Rectal smooth muscle tissue (tissue), 1 donor: ENCODE data around the gene RAP1GAP.

ENCODE experiments used
- H3K27ac ChIP-seq: one replicate; pipeline ENCODE4 v1.7.0; 2013; ENCODE audit warnings: low read depth, low read length, inconsistent platforms
- H3K27me3 ChIP-seq: one replicate; pipeline ENCODE4 v1.7.0; 2013; ENCODE audit warnings: low read length; ENCODE audit not compliant: control insufficient read depth, insufficient read depth
- H3K36me3 ChIP-seq: one replicate; pipeline ENCODE4 v1.7.0; 2013; ENCODE audit warnings: low read length; ENCODE audit not compliant: control insufficient read depth, insufficient read depth
- H3K4me1 ChIP-seq: one replicate; pipeline ENCODE4 v1.7.0; 2013; ENCODE audit warnings: low read length; ENCODE audit not compliant: control insufficient read depth, insufficient read depth
- H3K4me3 ChIP-seq: one replicate; pipeline ENCODE4 v1.7.0; 2013; ENCODE audit warnings: low read length
- H3K9ac ChIP-seq: one replicate; pipeline ENCODE4 v1.7.0; 2013; ENCODE audit warnings: low read length

Gene RAP1GAP

GRCh38 chr1:21614419-21615115 lies 54.6 kb downstream of the RAP1GAP start:
- H3K9ac ChIP-seq: no peak overlapping the region
- H3K4me3 ChIP-seq: no peak overlapping the region
- no peaks in the 10 kb centered on the region for H3K27me3 ChIP-seq
- no peaks in the 10 kb centered on the region for H3K4me1 ChIP-seq
- H3K36me3 ChIP-seq: no peaks in the 10 kb centered on the region
- H3K27ac ChIP-seq: no peak overlapping the region

DNA sequence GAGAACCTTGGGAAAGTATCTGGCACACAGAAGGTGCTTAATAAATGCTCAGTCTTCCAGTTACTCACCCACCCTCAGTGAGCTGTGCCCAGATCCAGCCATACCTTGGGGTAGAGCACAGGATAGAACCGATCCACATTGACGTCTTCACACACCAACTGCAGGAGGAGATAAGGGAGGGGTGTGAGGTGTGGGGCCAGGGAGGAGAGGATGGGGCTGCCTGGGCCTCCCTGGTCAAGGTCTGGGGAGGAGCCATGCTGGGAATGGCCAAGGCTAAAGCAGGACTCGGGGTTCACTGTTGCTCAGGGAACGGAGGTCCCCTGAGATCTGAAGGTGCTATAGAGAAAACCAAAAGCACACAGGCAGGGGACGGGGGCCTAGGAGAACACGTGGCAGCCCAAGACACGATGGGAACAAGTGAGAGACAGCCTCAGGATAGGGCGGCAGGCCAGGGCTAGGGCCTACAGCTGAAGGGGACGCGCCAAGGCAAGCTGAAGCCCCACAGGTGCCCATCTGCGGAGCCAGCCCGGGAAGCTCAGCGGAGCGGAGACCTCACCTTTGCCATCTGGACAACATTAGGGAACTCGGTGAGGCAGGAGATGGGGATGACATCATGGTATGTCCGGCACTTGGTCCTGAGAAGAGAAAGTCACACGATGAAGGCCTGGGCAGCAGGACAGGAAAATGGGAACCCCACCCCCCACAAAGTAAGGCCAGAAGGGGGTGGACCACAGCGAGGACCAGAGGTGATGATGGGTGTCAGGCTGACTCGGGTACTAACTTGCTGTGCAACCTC lies 55.9 kb downstream of the RAP1GAP start:
- H3K9ac ChIP-seq: no peak overlapping the region
- H3K4me1 ChIP-seq: no peaks in the 10 kb centered on the region
- H3K36me3 ChIP-seq: no peaks in the 10 kb centered on the region
- no peaks in the 10 kb centered on the region for H3K27me3 ChIP-seq
- H3K4me3 ChIP-seq: no peak overlapping the region
- no peak overlapping the region for H3K27ac ChIP-seq

GRCh38 chr1:21612057-21612456 lies 57.1 kb downstream of the RAP1GAP start:
- Histone ChIP-seq H3K4me1 (no peaks in the 10 kb centered on the region), H3K4me3 (no peak overlapping the region), H3K9ac (no peak overlapping the region), H3K27ac (no peak overlapping the region), H3K36me3 (no peaks in the 10 kb centered on the region), H3K27me3 (no peaks in the 10 kb centered on the region)

DNA sequence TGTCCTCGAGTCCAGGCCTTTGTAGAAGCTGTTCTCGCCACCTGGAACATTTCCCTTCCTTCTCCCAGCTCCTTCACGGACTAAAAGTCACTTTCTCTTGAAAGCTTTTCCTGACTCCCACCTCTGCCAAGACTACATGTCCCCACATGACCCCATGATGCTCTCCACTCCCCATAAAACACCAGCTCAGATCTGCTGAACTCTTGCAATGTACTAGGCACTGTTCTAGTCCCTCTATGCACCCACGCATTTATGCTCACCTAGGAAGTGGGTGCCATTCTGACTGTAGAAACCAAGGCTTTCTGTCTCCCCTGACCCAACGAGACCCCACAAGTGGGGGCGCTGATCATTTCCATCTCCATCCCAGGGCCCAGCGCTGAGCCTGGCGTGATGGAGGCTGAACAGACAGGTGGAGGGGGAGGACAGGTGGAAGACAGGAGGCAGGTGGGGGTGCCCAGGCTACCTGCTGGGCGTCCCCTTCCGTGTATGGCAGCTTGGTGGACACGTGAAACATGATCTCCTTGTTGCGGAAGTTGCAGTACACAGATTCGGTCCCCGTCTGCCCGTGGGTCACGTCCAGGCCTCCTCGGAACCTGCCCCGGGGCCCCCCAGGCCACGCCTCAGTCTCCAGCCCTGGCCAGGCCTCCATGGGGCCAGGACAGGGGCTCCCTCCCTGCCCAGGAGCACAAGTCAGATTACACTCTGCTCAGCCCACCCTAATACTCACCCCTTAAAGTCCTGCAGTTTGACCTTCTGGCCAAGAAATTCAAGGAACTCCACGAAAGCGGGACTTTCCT lies 58.0 kb downstream of the RAP1GAP start:
- Histone ChIP-seq H3K36me3 (no peaks in the 10 kb centered on the region), H3K4me3 (no peak overlapping the region), H3K27me3 (no peaks in the 10 kb centered on the region), H3K27ac (no peak overlapping the region), H3K9ac (no peak overlapping the region), H3K4me1 (no peaks in the 10 kb centered on the region)

DNA sequence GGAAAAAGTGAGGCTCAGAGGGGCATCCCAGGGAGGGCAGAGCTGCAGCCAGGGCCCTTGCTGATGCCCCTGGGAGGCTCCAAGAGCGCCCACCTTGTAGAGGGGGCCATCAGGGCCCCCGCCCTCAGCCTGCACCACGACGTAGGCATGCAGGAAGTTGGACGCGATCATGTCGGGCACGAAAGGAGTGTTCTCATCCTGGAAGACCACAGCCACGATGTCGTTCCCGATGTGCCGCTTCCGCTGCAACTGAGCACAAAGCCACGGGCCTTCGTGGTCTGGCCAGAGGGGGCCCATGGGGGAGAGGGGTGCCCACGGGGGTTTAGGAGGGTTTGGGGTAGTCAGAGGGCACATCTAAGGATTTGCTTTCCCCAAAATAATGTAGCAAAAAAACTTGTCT lies 59.1 kb downstream of the RAP1GAP start:
- Histone ChIP-seq H3K27me3 (no peaks in the 10 kb centered on the region), H3K27ac (no peak overlapping the region), H3K4me3 (no peak overlapping the region), H3K4me1 (no peaks in the 10 kb centered on the region), H3K36me3 (no peaks in the 10 kb centered on the region), H3K9ac (no peak overlapping the region)

DNA sequence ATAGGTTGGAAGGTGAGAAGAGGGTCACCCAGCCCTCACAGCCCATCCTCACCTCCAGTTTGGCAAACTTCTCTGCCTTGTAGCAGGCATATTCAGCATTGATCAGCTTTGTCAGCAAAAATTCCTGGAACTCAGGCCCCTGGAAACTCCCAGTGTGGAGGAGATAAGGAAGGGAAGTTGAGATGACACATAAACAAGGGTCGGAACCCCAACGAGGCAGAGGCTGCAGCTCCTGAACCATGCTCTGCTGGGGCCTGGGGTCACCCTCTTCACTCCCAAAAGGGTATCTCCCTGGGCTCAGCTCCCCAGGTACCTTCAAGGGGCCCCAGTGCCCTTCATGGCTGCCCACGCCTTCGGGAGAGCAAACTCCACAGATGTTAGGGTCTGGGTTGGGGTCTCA lies 60.4 kb downstream of the RAP1GAP start:
- Histone ChIP-seq H3K27me3 (no peaks in the 10 kb centered on the region), H3K4me3 (no peak overlapping the region), H3K27ac (no peak overlapping the region), H3K9ac (no peak overlapping the region), H3K36me3 (no peaks in the 10 kb centered on the region), H3K4me1 (no peaks in the 10 kb centered on the region)

DNA sequence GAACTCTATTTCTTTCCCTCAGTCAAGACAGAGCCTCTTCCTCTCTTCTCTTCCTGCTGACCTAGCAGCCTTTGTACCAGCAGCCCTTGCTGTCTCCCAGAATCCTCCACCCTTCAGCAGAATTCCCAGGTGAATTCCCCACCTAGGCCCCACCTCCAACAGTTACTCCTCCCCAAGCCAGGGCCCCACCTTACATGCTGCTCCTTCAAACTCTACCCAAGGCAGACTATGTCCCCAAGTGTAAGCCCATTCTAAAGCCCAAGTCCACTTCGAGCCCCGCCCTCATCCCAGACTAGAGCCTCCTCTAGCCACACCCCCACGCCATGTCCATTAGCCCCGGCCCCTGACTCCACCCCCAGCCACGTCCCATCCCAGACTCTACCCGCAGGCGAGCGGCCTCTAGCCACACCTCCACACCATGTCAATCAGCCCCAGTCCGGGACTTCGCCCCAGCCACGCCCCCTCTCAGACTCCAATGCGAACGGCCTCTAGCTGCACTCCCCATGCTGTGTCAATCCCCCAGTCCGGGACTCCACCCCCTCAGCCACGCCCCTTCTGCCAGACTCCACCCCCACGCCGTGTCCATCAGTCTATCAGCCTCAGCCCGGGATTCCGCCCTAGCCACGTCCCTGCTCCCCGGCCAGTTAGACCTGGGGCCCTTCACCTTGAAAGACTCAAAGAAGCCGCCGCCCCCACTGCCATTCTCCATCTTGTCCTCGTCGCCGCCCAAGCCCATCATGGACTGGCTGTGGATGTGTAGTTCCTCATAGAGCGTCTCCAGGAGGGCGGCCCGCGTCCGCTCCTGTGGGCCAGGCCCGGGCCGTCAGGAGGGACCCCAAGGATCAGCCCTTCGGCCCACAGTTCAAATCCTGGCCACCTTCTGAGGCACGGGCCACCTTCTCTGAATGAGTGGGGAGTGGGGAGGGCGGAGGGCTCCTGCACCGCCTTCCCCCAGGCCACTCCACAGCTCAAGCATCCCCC lies 61.3 kb downstream of the RAP1GAP start:
- H3K27ac ChIP-seq: no peak overlapping the region
- H3K36me3 ChIP-seq: no peaks in the 10 kb centered on the region
- no peak overlapping the region for H3K9ac ChIP-seq
- H3K4me1 ChIP-seq: no peaks in the 10 kb centered on the region
- H3K4me3 ChIP-seq: no peak overlapping the region
- H3K27me3 ChIP-seq: no peaks in the 10 kb centered on the region

DNA sequence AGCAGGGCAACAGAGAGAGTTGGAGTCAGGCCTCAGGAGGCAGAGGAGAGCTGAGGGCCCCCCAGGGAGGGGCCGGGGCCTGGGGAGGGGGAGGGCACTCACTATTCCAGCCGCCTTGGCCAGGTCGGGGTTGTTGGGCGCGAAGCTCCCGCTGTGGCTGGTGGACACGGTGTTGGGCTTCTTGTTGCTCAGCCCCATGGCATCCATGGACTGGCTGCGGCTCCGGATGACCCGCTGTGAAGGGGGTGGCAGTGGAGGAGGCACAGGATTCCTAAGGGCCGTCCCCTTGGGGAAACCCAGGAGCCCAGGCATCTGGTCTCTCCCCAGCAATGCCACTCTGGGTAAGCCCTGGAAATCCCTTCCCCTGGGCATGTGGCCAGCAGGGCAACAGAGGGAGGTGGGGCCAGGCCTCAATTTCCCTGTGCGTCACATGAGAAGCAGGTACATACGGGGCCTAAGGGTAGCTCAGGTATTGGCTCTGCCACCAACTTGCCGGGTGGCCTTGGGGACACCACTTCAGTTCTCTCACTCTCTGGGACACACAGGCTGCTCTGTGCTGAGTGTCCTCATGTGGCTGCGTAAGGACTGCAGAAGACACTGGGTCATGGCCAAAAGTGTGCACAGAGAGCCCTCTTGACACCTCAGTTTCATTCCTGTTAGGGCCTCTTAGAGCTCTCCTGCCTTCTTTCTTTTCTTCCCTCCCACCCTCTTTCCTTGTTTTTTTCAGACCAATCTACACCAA lies 63.0 kb downstream of the RAP1GAP start:
- H3K27me3 ChIP-seq: no peaks in the 10 kb centered on the region
- no peak overlapping the region for H3K27ac ChIP-seq
- H3K4me3 ChIP-seq: no peak overlapping the region
- no peak overlapping the region for H3K9ac ChIP-seq
- no peaks in the 10 kb centered on the region for H3K4me1 ChIP-seq
- no peaks in the 10 kb centered on the region for H3K36me3 ChIP-seq

- Histone ChIP-seq H3K36me3 (no peaks in the 10 kb centered on the region), H3K4me1 (no peaks in the 10 kb centered on the region), H3K9ac (no peak overlapping the region), H3K27me3 (no peaks in the 10 kb centered on the region), H3K4me3 (no peak overlapping the region), H3K27ac (no peak overlapping the region)
Measured at GRCh38 chr1:21605012-21605715, 64.0 kb downstream of the RAP1GAP start.

- Histone ChIP-seq H3K9ac (no peak overlapping the region), H3K4me1 (no peaks in the 10 kb centered on the region), H3K27me3 (no peaks in the 10 kb centered on the region), H3K4me3 (no peak overlapping the region), H3K27ac (no peak overlapping the region), H3K36me3 (no peaks in the 10 kb centered on the region)
Measured at GRCh38 chr1:21604208-21604957, 64.8 kb downstream of the RAP1GAP start.
